ENCODE data around the gene PPP1R3F. TPM values are rescaled to one million over a fixed set of nuclear protein-coding genes. Genes with fewer than 3 reads are reported as not detected.

Gene PPP1R3F
- total RNA-seq, 4 donors from 2014 or later: 24.0 to 49.6 (median 34.2) TPM

DNA sequence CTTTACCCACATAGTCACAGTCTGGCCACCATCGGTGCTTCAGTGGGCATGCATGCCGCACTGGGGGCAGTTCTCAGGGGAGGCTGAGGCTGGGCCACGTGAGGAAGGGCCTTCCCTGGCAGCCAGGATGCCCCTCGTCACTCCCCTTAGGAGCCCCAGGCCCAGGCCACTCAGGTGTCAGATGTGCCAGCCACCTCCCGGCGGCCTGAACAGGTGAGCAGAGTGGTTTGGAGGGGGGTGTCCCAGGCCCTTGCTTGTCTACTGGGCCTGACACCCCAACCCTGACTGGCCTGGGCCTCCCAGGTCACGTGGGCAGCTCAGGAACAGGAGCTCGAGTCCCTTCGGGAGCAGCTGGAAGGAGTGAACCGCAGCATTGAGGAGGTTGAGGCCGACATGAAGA lies 22.2 kb upstream of the PPP1R3F start:
- DNase-seq (no peak), ATAC-seq (no peak)
- H3K4me3 ChIP-seq: no peak overlapping the region
- no peaks in the 10 kb centered on the region for H3K27me3 ChIP-seq
- no peaks in the 10 kb centered on the region for H3K9me3 ChIP-seq
- in situ Hi-C loops (cut with MboI; ENCODE audit: low sequenced_read_pairs in 4 of 4) (no loop called here), intact Hi-C loops (cut with DNase I; ENCODE audit: low total_unique reads) (no loop called here)
- H3K36me3 ChIP-seq: peaks cover 0 to 15% of the 10 kb centered on the region in 2 donors
- no peak for TF ChIP-seq POLR2A (IDR thresholded peaks at IDR 0.05)
- no peak overlapping the region for H3K27ac ChIP-seq
- H3K4me1 ChIP-seq: no peaks in the 10 kb centered on the region

DNA sequence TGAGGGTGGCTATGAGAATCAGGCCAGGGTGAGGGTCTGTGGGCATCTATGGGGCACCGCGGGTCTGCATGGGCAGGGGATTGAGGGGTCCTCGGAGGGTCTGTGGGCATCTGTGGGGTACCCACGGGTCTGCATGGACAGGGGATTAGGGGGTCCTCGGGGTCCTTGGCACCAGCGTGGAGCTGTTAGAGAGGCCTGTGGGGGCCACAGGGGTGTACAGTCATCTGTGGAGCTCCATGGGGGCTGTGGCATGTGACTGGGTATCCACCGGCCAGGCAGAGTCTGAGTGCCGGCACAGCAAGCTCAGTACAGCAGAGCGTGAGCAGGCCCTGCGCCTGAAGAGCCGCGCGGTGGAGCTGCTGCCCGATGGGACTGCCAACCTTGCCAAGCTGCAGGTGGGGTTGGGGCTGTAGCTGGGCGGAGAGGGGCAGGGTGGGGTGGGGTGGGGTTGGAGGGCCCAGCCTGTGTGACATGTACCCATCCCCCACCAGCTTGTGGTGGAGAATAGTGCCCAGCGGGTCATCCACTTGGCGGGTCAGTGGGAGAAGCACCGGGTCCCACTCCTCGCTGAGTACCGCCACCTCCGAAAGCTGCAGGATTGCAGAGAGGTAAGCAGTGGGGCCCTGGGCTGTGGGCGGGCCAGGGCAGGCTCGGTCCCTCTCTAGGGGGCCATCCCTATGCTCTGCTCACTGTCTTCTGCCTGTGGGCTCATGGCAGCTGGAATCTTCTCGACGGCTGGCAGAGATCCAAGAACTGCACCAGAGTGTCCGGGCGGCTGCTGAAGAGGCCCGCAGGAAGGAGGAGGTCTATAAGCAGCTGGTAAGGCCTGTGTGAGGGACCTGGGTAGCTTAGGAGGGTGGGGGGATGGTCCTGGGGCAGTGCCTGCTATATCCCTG lies 21.4 kb upstream of the PPP1R3F start:
- ATAC-seq: no peak
- Histone ChIP-seq H3K4me1 (no peaks in the 10 kb centered on the region), H3K4me3 (no peak overlapping the region), H3K9me3 (no peaks in the 10 kb centered on the region), H3K27ac (no peak overlapping the region), H3K36me3 (peaks cover 0 to 11% of the 10 kb centered on the region in 2 donors), H3K27me3 (no peaks in the 10 kb centered on the region)
- in situ Hi-C loops (cut with MboI; ENCODE audit: low sequenced_read_pairs in 4 of 4): no loop called here
- no peak for TF ChIP-seq POLR2A (IDR thresholded peaks at IDR 0.05)
- TF ChIP-seq, protein P1, sequence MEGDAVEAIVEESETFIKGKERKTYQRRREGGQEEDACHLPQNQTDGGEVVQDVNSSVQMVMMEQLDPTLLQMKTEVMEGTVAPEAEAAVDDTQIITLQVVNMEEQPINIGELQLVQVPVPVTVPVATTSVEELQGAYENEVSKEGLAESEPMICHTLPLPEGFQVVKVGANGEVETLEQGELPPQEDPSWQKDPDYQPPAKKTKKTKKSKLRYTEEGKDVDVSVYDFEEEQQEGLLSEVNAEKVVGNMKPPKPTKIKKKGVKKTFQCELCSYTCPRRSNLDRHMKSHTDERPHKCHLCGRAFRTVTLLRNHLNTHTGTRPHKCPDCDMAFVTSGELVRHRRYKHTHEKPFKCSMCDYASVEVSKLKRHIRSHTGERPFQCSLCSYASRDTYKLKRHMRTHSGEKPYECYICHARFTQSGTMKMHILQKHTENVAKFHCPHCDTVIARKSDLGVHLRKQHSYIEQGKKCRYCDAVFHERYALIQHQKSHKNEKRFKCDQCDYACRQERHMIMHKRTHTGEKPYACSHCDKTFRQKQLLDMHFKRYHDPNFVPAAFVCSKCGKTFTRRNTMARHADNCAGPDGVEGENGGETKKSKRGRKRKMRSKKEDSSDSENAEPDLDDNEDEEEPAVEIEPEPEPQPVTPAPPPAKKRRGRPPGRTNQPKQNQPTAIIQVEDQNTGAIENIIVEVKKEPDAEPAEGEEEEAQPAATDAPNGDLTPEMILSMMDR (IDR thresholded peaks at IDR 0.05 in 4 of 5, conservative IDR thresholded peaks at IDR 0.05 in 1 of 5): no peak
- intact Hi-C loops (cut with DNase I; ENCODE audit: low total_unique reads): no loop called here
- DNase-seq: no peak

DNA sequence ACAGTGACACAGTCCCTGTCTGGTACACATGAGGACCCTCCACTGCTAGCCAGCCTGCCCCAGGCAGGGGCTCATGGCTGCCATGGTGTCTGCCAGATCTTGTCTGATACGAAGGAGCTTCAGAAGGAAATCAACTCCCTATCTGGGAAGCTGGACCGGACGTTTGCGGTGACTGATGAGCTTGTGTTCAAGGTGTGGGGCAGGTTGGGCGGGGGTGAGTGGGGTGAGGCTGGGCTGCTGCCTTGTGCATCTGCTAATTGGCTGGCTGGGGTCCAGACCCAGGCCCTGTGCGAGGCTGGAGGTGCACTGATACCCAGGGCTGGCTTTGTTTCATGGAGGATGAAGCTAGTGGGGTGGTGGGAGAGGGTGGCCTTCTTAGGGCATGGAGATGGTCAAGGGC lies 20.5 kb upstream of the PPP1R3F start:
- peaks cover 0 to 5% of the 10 kb centered on the region in 2 donors for H3K36me3 ChIP-seq
- TF ChIP-seq, protein P1 (IDR thresholded peaks at IDR 0.05 in 4 of 5, conservative IDR thresholded peaks at IDR 0.05 in 1 of 5): no peak
- TF ChIP-seq POLR2A (IDR thresholded peaks at IDR 0.05): no peak
- no peaks in the 10 kb centered on the region for H3K9me3 ChIP-seq
- intact Hi-C loops (cut with DNase I; ENCODE audit: low total_unique reads) (no loop called here), in situ Hi-C loops (cut with MboI; ENCODE audit: low sequenced_read_pairs in 4 of 4) (no loop called here)
- H3K4me3 ChIP-seq: no peak overlapping the region
- no peak overlapping the region for H3K27ac ChIP-seq
- no peak for DNase-seq
- H3K4me1 ChIP-seq: no peaks in the 10 kb centered on the region
- H3K27me3 ChIP-seq: no peaks in the 10 kb centered on the region
- no peak for ATAC-seq

DNA sequence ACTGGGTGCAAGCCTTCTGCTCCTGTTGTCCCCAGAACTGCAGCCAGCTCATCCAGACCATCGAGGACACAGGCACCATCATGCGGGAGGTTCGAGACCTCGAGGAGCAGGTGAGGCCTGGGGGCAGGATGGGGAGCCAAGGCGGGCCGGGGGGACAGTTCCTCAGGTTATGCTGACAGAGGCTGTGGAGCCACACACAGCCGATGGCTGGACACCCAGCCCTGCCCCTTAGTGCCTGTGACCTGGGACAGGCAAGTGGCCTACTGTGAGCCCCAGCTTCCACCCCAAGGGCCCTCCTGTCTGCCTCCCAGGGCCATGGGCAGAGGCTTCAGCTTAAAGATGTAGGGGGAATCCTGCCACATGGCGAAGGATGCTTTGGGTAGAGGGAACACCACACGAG lies 20.0 kb upstream of the PPP1R3F start:
- H3K27ac ChIP-seq: no peak overlapping the region
- H3K4me3 ChIP-seq: no peak overlapping the region
- H3K4me1 ChIP-seq: no peaks in the 10 kb centered on the region
- no peak for ATAC-seq
- in situ Hi-C loops (cut with MboI; ENCODE audit: low sequenced_read_pairs in 4 of 4): no loop called here
- no peak for TF ChIP-seq POLR2A (IDR thresholded peaks at IDR 0.05)
- TF ChIP-seq, protein P1 (IDR thresholded peaks at IDR 0.05 in 4 of 5, conservative IDR thresholded peaks at IDR 0.05 in 1 of 5): no peak
- peaks cover 0 to 5% of the 10 kb centered on the region in 2 donors for H3K36me3 ChIP-seq
- H3K9me3 ChIP-seq: no peaks in the 10 kb centered on the region
- H3K27me3 ChIP-seq: no peaks in the 10 kb centered on the region
- intact Hi-C loops (cut with DNase I; ENCODE audit: low total_unique reads): no loop called here
- DNase-seq: no peak

DNA sequence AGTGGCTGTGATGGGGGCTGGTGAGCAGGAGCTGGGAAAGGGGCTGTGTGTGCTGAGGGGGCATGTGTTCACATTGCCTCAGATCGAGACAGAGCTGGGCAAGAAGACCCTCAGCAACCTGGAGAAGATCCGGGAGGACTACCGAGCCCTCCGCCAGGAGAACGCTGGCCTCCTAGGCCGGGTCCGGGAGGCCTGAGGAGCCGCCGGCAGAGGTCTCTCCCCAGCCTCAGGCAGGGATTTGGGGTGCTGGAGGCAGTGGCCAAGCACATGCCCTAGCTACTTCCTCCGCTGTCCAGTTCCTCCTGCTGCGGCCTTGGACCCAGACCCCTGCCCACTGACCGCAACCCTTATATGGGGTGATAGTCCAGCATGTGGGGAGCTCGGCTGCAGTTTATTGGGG lies 19.5 kb upstream of the PPP1R3F start:
- intact Hi-C loops (cut with DNase I; ENCODE audit: low total_unique reads): no loop called here
- Histone ChIP-seq H3K4me3 (no peak overlapping the region), H3K4me1 (no peaks in the 10 kb centered on the region), H3K9me3 (no peaks in the 10 kb centered on the region), H3K36me3 (peaks cover 0 to 5% of the 10 kb centered on the region in 2 donors), H3K27me3 (no peaks in the 10 kb centered on the region), H3K27ac (no peak overlapping the region)
- no peak for DNase-seq
- TF ChIP-seq POLR2A (IDR thresholded peaks at IDR 0.05): no peak
- in situ Hi-C loops (cut with MboI; ENCODE audit: low sequenced_read_pairs in 4 of 4): no loop called here
- no peak for ATAC-seq

All from gastrocnemius medialis (tissue), 4 donors.